ENCODE data around the gene DDOST.

DDOST gene

DNA sequence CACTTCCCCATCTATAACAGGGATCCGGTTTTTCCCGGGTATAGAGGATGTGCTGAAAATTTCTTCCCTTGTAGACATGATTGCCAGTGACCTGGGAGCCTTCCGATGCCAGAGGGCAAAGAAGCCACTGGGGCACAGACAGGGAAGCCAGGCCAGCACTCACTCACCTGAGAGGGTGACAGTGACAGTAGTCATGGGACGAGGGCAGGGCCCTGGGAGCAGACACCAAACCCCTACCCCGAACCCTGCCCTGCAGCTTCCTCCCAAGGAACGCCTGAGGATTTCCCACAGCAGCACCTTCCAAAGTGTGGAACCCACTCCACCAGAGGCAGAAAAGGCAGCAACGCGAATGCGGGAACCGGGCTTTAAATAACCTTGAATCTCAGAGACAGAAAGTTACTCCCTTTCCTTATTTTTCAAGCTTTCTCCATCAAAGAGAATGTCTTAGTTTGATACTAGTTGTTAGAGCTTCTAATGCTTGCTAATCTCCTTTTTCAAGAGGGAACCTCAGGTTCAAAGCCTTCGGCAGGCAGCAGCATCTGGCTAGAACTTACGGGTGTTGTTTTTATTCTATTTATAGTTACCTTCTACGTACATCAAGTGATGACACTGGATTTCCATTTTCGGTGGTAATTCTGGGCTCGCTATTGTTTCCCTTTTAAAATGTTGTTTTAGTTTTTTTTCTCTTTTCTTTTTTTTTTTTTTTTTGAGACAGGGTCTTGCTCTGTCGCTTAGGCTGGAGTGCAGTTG, 2.8 kb downstream of the DDOST start:
- no peak for DNase-seq

DNA sequence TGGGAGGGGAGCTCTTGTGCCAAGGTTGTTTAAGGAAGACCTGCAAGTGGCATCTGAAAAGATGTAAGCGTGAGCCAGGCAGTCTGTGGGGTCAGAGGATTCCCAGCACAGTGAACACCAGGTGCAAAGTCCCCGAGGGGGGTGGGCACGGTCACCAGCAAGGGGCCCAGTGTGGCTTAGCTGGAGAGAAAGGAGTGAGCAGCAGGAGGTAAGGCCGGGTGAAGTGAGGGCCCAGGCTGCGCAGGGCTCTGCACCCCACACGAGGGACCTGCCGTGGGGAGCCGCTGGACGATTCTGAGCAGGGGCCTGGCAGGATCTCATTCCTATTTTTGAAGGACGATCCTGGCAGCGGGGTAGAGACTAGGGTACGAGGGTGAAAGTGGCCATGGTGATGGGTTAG, 4.1 kb downstream of the DDOST start:
- DNase-seq = no peak

DNA sequence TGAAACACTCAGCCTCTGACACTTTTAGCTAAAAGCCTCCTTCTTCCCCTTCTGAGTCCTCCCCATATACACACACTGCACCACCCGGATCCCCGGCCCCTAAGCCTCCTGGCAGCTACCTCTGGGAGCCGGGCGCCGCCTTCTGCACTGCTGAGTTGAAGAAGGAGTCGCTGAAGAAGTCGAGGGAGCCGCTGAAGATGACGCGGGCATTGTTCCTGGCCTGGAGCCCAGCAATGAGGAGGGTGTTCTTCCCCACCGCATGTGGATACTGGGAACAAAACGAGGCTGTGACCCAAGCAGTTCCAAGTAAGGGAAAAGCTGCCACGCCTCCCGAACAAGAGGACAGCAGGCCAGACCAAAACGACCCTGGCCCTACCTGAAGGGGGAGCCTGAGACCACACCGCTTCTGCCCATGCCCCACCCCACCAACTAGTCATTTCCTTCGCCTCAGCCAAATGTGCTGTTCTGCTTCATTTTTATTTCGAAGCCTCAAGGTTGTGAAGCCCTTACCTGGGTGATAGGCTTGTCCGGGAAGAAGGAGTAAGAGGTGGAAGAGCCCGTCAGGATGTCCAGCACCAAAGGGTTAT, 7.0 kb downstream of the DDOST start:
- no peak for DNase-seq

DNA sequence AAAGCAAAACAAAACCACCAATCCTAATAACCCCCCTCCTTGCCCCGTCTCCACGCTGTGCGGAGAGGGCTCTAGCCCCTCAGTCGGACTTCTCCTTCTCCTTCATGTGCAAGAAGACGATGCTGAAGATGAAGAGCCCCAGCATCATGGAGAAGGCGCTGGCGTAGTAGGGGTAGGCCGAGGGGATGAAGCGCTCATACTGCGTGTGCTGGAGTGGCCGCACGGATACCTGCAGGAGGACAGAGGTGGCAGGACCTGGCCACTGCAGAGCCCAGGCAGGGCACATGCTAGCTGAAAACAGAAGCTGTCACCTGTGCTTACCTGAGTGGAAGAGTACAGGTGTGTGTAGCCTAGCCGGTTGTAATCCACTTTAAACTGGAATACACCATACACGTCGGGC, 8.9 kb downstream of the DDOST start:
- no peak for DNase-seq

DNA sequence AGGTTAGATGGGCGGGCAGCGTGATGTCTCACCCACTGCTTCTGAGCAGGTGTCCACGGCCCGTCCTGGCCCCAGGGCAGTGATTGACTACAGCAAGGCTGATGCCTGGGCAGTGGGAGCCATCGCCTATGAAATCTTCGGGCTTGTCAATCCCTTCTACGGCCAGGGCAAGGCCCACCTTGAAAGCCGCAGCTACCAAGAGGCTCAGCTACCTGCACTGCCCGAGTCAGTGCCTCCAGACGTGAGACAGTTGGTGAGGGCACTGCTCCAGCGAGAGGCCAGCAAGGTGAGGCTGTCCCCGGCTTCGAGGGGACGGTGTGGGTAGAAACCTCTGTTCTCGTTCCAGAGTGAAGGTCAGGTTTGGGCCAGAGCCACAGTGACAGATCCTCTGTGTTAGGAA, 12.2 kb downstream of the DDOST start:
- no peak for DNase-seq

DNA sequence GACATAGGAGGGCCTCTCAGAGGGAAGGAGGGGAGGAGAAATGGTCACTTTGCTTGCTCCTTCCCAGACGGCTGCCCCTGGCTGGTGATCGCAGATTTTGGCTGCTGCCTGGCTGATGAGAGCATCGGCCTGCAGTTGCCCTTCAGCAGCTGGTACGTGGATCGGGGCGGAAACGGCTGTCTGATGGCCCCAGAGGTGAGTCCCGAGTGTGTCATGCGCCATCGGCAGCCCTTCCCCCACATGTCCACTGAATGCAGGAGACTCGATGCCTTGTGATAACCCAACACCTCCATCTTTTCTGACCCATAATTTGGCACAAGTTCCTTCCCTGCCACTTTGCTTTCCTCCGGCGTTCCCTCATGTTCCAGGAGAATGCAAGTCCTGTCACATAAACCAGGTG, 12.7 kb downstream of the DDOST start:
- no peak for DNase-seq

DNA sequence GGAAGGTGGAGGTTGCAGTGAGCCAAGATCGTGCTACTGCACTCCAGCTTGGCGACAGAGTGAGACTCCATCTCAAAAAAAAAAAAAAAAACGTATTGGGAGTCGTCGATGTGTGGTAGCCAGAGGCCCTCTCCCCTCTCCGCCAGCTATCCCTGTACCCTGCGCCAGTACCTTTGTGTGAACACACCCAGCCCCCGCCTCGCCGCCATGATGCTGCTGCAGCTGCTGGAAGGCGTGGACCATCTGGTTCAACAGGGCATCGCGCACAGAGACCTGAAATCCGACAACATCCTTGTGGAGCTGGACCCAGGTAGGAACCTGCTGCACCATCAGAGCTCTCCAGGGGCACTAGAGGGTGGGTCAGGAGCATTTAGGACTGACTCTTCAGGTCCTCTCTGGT, 15.8 kb downstream of the DDOST start:
- DNase-seq = no peak

DNA sequence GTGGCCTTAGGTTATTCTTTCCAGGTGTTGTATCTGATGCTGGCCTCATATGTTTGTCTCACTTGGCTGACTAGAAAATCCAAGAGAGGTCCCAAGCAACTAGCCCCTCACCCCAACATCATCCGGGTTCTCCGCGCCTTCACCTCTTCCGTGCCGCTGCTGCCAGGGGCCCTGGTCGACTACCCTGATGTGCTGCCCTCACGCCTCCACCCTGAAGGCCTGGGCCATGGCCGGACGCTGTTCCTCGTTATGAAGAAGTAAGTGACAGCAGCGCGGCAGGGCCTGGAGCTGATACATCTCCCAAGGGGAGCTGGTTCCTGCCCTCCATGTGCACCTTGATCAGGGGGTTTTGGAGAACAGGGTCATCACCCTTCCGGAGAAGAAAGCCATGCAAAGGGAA, 16.8 kb downstream of the DDOST start:
- DNase-seq = no peak

DNA sequence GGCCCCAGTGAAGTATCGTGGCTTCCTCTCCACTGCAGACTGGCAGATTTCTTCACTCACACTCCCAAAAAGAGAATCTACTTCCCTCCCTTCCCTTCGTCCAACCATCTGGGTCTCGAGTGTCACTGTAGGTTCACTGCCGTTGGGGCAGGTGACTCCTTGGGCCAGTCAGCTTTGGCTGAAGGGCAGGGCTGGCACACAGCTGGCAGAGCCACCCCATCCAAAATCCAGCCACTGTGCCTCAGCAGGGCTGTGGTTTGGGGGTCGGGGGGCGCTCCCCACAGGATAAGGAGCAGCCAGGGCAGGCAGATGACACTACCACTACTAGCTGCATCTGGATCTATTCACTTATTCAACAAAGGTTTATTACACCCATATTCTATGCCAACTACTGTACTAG, 18.1 kb downstream of the DDOST start:
- no peak for DNase-seq

DNA sequence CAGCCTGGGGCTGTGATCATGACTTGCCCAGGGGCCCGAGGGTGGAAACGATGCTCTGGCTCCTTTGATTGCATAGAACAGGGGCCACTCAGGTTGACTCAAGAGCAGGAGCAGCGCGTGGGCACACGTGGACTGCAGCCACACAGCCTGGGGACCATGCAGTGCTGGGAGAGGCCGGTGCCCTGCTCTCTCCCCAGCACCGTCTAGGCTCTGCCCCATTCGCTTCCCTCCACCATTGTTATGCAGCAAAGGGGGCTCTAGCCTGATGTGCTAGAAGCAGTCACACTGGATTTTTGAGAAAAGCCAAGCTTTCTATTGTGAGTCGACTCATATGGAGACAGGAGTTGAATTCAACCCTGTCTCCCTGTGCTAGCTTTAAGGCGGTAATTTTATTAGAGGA, 19.2 kb downstream of the DDOST start:
- no peak for DNase-seq

DNA sequence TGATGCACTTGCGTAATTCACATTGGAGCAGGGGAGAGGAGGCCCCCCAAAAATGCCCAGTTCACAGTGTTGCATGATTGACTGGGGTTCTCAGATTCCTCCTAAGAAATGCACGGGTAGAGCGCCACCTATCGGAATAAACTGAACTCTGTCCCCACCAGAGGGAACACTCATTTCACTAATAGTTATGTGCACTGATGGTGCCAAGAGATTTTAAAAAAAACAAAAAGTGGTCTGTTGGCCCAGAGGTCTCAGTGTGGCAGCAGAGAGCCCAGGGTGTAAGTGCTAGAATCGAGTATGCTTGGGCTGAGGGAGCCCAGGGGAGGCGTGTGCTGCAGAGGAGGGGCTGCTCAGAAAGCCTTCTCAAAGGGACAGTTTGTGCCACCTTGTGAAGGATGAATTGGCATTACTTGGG, 21.0 kb downstream of the DDOST start:
- peak; percentile 57 for DNase-seq

DNA sequence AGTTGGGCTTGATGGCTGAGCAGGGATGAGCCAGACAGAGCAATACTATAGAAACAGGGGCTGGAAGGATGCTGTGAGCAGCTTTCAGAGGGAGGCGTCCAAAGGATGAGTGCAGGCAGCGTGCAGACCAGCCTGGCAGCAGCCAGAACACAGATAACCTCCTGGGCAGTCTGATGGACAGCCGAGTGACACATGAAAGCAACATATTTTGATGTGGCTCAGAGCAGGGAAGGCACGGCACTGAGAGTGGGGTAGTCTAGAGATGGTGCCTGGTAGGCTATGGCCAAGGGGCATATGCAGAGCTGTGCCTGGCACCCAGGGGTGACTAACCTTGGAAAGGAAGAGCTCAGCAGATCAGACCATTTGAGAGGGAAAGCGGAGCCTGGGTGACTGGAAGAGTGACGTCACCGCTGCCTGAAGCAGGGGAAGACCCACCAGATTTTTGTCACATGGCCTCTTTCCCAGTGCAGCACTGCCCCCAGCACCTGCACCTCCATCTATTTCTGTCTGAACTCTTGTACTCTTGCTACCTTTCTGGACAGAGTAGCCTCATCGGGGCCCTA, 24.3 kb downstream of the DDOST start:
- no peak for DNase-seq

DNA sequence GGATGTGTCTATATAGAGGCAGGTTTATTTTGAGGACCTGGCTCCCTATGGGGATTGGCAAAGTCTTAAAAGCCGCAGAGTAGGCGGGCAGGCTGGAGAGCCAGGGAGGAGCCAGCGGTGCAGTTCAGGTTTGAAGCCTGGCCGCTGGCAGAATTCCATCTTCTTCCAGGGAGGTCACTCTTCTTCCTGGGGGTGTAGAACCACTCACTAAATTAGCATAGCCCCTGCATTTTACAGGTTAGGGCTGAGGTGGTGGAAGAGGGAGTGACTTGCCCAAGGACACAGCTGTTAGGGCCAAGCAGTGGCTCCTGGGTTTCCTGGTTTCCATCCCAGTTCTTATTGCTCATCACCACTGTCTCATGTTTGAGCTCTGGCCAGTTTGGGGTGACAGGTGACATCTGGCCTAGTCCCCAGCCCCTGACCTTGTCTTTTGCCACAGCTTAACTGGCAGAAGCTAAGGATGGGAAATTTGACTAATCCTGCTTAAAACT, 26.5 kb downstream of the DDOST start:
- DNase-seq = no peak

DNA sequence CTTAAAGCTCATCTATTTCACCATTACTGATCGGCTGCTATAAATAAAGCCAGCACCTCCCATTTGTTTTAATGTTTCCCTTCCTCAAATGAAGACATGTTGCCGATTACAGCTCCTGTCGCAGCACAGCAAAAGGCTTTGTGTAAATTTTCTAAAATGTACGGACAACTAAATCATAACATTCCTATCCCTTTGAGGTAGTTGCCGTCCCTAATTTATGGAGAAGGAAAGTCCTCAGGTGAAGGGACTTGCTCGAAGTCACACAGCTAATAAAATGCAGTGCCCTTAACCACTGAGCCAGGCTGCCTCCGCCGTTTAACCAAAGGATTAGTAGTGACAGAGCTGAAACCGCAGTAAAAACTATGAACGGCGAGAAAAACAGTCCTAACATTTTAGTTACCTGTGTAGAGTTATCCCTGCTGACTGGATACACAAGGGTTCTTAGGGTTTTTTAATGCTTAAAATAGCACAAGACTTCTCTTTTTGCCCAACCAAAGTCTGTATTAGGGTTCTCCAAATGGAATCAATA, 27.0 kb downstream of the DDOST start:
- no peak for DNase-seq

DNA sequence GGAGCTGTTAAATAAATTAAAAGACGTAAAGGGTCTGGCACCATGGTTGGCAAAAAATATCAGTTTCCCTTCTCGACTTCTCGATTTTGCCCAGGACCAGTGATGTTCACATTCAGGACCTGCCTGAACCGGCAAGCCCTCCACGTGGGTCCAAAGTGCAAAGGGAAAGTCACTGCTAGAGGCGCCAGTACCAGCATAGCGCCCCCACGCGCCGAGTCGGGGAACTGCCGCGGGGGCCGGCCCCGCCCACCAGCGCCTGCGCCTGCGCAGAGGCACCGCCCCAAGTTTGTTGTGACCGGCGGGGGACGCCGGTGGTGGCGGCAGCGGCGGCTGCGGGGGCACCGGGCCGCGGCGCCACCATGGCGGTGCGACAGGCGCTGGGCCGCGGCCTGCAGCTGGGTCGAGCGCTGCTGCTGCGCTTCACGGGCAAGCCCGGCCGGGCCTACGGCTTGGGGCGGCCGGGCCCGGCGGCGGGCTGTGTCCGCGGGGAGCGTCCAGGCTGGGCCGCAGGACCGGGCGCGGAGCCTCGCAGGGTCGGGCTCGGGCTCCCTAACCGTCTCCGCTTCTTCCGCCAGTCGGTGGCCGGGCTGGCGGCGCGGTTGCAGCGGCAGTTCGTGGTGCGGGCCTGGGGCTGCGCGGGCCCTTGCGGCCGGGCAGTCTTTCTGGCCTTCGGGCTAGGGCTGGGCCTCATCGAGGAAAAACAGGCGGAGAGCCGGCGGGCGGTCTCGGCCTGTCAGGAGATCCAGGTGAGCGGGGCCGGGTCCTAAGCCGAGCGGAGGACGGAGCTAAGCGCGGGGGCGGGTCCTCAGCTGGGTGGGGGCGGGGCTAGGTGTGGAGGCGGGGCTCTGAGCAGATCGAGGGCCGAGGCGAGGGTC, 27.7 kb downstream of the DDOST start, which contains the start of gene PINK1:
Gene PINK1 (plus strand): TSS at position 269 of the 875 bp plus-strand sequence. CDS start 91 bp downstream, at position 360.
- peak; percentile 85 for DNase-seq

DNA sequence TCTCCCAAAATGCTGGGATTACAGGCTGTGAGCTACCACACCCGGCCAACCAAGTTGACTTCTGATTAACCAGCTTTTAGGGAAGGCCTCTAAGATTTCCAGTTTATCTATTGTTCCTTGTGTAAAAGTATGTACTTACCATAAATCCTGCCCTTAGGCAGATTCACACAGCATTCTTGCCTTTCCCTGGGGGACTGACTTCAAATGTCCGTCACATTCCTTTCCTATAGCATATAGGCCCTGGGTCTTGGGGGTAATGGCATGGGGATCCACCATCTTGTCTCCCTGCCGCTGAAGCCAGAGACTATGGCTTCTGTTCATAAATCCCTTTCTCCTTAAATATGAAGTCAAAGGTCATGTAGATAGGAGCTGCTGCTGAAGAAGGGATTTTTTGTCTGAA, 28.8 kb downstream of the DDOST start:
- DNase-seq = no peak

DNA sequence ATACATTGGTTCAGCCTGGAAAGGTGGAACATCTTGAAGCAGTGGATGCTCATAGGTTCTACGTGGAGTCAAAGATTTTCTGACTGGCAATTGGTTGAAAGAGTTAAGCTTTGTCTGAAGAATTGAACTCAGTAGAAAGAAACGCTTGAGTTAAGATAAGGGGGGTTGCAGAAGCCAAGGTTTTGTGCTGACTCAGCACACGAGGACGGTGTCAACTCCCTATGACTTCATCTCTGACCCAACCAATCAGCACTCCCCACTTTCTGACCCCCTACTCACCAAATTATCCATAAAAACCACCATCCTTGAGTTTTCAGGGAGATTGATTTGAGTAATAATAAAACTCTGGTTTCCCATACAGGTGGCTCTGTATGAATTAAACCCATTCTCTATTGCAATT, 30.4 kb downstream of the DDOST start:
- no peak for DNase-seq

DNA sequence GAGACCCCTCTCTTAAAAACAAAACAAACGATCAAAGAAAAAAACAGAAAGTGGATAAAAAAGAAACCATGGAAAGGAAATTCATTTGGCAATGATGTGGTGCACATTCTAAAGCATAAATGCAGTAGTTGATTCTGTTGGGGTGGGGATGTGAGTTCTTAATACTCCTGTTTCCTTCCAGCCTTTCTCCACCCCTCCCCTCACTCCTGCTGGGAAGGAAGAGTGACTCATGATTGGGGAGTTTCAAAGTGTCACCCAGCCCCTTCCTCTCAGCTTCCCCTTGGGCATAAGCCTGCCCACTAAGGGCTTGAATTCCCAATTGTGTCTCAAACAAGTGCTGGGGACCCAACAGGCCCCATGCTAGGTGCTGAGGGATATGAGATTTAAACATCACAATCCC, 34.6 kb downstream of the DDOST start:
- no peak for DNase-seq

DNA sequence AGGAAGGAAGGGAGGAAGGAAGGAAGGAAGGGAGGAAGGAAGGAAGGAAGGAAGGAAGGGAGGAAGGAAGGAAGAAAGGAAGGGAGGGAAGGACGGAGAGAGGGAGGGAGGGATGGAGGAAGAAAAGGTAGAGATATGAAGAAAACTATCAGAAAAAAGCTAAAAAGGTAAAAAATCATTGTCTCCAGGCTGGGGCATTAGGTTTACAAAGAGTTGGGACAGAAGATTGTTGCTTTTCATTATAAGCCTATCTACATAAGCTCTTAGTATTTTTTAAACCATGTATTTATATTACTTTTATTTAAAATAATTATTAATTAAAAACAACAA, 35.1 kb downstream of the DDOST start:
- no peak for DNase-seq

DNA sequence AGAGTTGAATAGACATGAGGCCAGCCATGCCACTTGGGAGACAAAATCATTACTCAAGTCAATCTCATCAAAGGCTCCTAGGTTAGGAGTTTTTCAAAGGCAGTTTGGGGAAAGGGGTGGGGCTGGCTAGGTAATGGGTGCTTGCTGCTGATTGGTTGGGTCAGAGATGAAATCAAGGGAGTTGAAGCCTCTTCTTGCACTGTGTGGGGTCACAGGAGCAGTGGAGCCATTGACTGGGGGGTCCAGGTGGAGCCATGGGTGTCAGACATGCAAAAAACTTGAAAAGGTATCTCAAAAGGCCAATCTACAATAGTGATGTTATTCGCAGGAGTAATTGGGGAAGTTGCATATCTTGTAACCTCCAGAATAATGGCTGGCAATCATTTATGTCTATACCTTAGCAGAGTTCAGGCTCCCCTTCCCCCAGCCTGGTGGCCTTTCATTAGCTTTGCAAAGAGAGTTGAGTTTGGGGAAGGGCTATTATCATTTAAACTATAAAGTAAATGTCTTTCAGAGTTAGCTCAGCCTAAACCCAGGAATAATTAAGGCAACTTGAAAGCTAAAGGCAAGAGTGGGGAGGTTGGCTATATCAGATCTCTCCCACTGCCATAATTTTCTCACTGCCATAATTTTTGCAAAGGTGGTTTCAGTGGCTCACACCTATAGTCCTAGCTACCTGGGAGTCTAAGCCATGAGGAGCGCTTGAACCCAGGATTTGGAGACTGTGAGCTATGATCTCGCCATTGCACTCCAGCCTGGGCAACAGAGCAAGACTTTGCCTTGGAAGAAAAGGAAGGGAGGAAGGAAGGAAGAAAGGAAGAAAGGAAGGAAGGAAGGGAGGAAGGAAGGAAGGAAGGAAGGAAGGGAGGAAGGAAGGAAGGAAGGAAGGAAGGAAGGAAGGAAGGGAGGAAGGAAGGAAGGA, 35.7 kb downstream of the DDOST start:
- DNase-seq = no peak

DNA sequence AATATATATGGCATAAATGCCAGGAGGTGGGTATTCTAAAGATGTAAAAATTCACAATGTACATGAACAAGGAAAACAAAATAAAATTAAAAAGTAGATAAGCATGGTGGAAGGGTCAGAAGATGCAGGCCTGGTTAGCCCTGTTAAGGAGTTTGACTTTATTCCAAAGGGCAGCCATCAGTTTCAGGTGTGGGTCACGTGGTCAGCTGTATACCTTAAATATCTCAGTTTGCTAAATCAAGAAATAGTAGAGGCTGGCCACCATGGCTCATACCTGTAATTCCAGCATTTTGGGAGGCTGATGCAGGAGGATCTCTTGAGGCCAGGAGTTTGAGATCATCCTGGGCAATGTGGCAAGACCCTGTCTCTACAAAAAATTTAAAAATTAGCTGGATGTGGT, 36.5 kb downstream of the DDOST start:
- DNase-seq = no peak

DNA sequence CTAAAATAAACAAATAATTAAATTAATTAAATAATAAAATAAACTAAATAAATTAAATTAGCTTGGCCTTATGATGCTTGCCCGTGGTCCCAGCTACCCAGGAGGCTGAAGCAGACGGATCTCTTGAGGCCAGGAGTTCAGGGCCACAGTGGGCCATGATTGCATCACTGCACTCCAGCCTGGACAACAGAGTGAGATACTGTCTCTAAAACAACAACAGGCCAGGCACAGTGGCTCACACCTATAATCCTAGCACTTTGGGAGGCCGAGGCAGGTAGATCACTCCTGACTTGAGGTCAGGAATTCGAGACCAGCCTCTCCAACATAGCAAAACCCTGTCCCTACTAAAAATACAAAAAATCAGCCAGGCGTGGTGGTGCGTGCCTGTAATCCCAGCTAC, 40.2 kb downstream of the DDOST start:
- no peak for DNase-seq
